Smooth muscle cell (in vitro differentiated cells): ENCODE results near the gene USP3. TPM values are rescaled to one million over a fixed set of nuclear protein-coding genes. Genes with fewer than 3 reads are reported as not detected.

Experiments
- DNase-seq: peaks from one replicate; lab custom pipeline; 2025; ENCODE audit not compliant: unreplicated experiment; lab: John Stamatoyannopoulos, UW
- H2AFZ ChIP-seq: fragments of 200-600 bp; sonication (generic); 2 replicates; pipeline ENCODE4 v1.6.0; 2016; ENCODE audit warnings: antibody characterized with exemption, low read depth, mild to moderate bottlenecking
- H3F3A ChIP-seq: fragments of 200-600 bp; sonication (generic); 2 replicates; pipeline ENCODE4 v1.6.0; 2017; ENCODE audit warnings: antibody characterized with exemption, low read depth
- H3K27ac ChIP-seq: fragments of 200-600 bp; sonication (generic); 2 replicates; pipeline ENCODE4 v1.5.1; 2016; ENCODE audit warnings: low read depth, mild to moderate bottlenecking
- H3K27me3 ChIP-seq: fragments of 200-600 bp; sonication (generic); 2 replicates; pipeline ENCODE4 v1.6.1; 2016; ENCODE audit warnings: low read depth, mild to moderate bottlenecking
- H3K36me3 ChIP-seq: fragments of 200-600 bp; sonication (generic); 2 replicates; pipeline ENCODE4 v1.5.1; 2016; ENCODE audit warnings: low read depth
- H3K4me1 ChIP-seq: fragments of 200-600 bp; sonication (generic); 2 replicates; pipeline ENCODE4 v1.5.1; 2016; ENCODE audit warnings: low read depth
- H3K4me2 ChIP-seq: fragments of 200-600 bp; sonication (generic); 2 replicates; pipeline ENCODE4 v1.6.0; 2016; ENCODE audit warnings: mild to moderate bottlenecking
- H3K4me3 ChIP-seq: fragments of 200-600 bp; sonication (generic); 2 replicates; pipeline ENCODE4 v1.5.1; 2016; ENCODE audit warnings: mild to moderate bottlenecking
- H3K79me2 ChIP-seq: fragments of 200-600 bp; sonication (generic); 2 replicates; pipeline ENCODE4 v1.6.0; 2016; ENCODE audit warnings: low read depth, mild to moderate bottlenecking
- H3K9ac ChIP-seq: fragments of 200-600 bp; sonication (generic); 2 replicates; pipeline ENCODE4 v1.6.0; 2016; ENCODE audit warnings: low read depth
- H3K9me3 ChIP-seq: fragments of 200-600 bp; sonication (generic); replicated peaks from 2 replicates; pipeline ENCODE4 v1.5.1; 2016; ENCODE audit warnings: low read depth
- H4K20me1 ChIP-seq: fragments of 200-600 bp; sonication (generic); 2 replicates; pipeline ENCODE4 v1.6.0; 2016; ENCODE audit warnings: low read depth
- WGBS: methylation state at CpG from one replicate; pipeline ENCODE4 v1.1.7; 2016; ENCODE audit warnings: low lambda C conversion rate; 5-methylcytosine and 5-hydroxymethylcytosine counted together
- polyA plus RNA-seq: library from polyadenylated mRNA; unstranded; fragments of >200 nt; fragmentation: Nextera tagmentation; extraction: Ambion mirVana; gene quantifications from 2 replicates; pipeline ENCODE4 v1.2.1, GENCODE V29; 2016
- total RNA-seq: library from RNA; depleted of rRNA; stranded (reverse); fragments of >200 nt; gene quantifications from 2 replicates; pipeline ENCODE4 v1.2.3, GENCODE V29; 2014
- TF ChIP-seq, protein P1 (sequence below): fragments of 200-600 bp; sonication (generic); IDR thresholded peaks from 2 replicates; pipeline ENCODE4 v1.5.1; 2017; ENCODE audit warnings: borderline replicate concordance, mild to moderate bottlenecking, antibody characterized with exemption; ENCODE audit not compliant: insufficient read depth, poor library complexity, severe bottlenecking

Gene USP3
- total and polyA plus RNA-seq, 2 experiments from 2014 or later = 17.1 to 26.2 TPM

DNA sequence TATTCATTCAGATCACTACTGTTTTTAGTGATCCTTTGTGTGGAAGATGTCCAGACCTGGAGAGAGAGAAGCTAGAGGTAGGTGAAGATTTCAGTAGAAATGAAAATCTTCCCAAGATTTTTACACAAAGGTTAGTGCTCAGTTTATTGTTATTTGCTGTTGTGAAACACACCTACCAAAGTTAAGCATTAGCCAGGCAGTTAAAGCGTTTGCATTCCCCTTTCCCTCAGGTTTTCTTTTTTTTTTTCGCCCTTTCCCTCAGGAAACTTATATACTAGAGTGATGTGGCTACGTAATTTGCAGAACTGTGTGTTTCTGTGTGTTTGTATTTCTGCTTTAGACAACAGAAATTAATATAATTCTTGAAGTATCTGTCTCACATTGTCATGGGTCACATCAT lies 34.5 kb downstream of the USP3 start:
- WGBS = 90% methylated on average over 3 of the region's 3 CpGs
- no peaks in the 10 kb centered on the region for H3F3A ChIP-seq

DNA sequence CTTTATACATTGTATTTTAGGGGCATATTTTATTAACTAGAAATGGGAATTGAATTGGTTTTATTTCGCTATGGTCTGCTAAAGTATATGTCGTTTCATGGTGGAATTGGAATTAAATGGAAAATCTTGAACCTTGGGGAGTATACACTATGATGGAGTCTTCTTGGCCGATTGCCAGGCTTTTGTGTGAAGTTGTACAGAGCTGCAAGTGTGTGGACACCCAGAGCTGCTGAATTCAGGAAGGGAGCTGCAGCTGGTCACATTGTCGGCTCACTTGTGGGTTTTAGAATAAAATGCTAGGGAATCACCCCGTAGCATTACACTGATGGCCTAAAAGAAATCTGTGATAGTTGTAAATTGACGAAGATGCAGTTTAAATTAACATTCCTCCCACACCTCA lies 35.1 kb downstream of the USP3 start:
- WGBS = 95% methylated on average over 6 of the region's 6 CpGs
- TF ChIP-seq, protein P1, sequence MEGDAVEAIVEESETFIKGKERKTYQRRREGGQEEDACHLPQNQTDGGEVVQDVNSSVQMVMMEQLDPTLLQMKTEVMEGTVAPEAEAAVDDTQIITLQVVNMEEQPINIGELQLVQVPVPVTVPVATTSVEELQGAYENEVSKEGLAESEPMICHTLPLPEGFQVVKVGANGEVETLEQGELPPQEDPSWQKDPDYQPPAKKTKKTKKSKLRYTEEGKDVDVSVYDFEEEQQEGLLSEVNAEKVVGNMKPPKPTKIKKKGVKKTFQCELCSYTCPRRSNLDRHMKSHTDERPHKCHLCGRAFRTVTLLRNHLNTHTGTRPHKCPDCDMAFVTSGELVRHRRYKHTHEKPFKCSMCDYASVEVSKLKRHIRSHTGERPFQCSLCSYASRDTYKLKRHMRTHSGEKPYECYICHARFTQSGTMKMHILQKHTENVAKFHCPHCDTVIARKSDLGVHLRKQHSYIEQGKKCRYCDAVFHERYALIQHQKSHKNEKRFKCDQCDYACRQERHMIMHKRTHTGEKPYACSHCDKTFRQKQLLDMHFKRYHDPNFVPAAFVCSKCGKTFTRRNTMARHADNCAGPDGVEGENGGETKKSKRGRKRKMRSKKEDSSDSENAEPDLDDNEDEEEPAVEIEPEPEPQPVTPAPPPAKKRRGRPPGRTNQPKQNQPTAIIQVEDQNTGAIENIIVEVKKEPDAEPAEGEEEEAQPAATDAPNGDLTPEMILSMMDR = no peak
- H3K79me2 ChIP-seq = peaks cover 13% of the 10 kb centered on the region

More for the DNA sequence above, 34.5 kb downstream of the USP3 start:
- Histone ChIP-seq H3K79me2 (peaks cover 16% of the 10 kb centered on the region), H3K4me3 (no peak overlapping the region), H3K9ac (no peak overlapping the region), H3K27ac (no peak overlapping the region), H3K4me2 (no peak overlapping the region), H4K20me1 (peaks cover 53% of the 10 kb centered on the region), H3K27me3 (no peaks in the 10 kb centered on the region), H2AFZ (no peak overlapping the region), H3K4me1 (peaks cover 15% of the 10 kb centered on the region), H3K36me3 (no peaks in the 10 kb centered on the region), H3K9me3 (no peaks in the 10 kb centered on the region)
- DNase-seq = no peak
- TF ChIP-seq, protein P1 = no peak

DNA sequence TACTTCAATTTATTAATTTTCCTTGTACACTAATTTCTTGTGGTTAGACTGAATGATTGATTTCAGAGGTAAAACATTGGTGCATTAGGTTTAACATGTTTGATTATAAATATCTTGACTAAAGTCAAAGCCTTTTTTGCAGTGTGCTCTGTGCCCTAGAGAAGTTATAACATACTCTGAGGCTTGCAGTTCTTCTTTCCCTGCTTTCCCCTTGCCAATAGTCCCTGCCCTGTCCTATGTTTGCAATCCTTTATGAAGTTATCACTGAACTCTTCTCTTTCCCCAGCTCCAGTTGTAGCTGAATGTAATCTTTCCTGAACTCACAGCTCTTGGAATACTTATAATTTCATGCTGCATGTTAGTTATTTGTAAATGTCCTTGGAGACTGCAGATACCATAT lies 35.6 kb downstream of the USP3 start:
- TF ChIP-seq, protein P1 = no peak
- no peaks in the 10 kb centered on the region for H3K9me3 ChIP-seq
- H3K4me1 ChIP-seq = peaks cover 15% of the 10 kb centered on the region
- H4K20me1 ChIP-seq = peaks cover 53% of the 10 kb centered on the region
- no peaks in the 10 kb centered on the region for H3F3A ChIP-seq
- H3K4me2 ChIP-seq = no peak overlapping the region
- H3K27ac ChIP-seq = no peak overlapping the region
- H3K4me3 ChIP-seq = no peak overlapping the region
- H3K79me2 ChIP-seq = peaks cover 10% of the 10 kb centered on the region
- no peak overlapping the region for H3K9ac ChIP-seq
- no peak for DNase-seq
- H3K36me3 ChIP-seq = no peaks in the 10 kb centered on the region
- H2AFZ ChIP-seq = no peak overlapping the region
- no peaks in the 10 kb centered on the region for H3K27me3 ChIP-seq

More for the DNA sequence above, 35.1 kb downstream of the USP3 start:
- H3K27me3 ChIP-seq = no peaks in the 10 kb centered on the region
- H3K4me2 ChIP-seq = no peak overlapping the region
- no peak overlapping the region for H2AFZ ChIP-seq
- H4K20me1 ChIP-seq = peaks cover 54% of the 10 kb centered on the region
- H3K9ac ChIP-seq = no peak overlapping the region
- H3K4me3 ChIP-seq = no peak overlapping the region
- no peaks in the 10 kb centered on the region for H3F3A ChIP-seq
- DNase-seq = no peak
- H3K36me3 ChIP-seq = no peaks in the 10 kb centered on the region
- no peaks in the 10 kb centered on the region for H3K9me3 ChIP-seq
- peaks cover 15% of the 10 kb centered on the region for H3K4me1 ChIP-seq
- no peak overlapping the region for H3K27ac ChIP-seq

DNA sequence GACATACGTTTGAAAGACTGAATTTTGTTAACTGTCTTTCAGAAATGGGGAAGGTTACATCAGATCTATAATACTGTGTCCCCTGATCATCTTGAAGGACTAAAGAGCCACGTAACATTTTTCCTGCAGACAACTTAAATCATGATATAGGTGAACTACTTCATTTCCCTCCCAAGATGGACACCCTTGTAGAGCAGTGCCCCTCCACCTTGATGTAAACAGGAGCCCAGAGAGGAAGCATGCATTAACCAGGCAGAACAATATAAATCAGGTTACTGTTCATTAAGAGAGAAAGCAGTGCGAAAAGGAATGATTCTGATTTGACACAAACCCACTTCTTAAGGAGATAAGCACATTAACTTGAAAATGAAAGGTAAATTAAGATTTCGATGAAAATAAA lies 36.1 kb downstream of the USP3 start:
- Histone ChIP-seq H3F3A (no peaks in the 10 kb centered on the region), H3K79me2 (peaks cover 5% of the 10 kb centered on the region), H3K9me3 (no peaks in the 10 kb centered on the region), H3K36me3 (no peaks in the 10 kb centered on the region), H3K4me1 (peaks cover 15% of the 10 kb centered on the region), H3K4me2 (no peak overlapping the region), H4K20me1 (peaks cover 49% of the 10 kb centered on the region), H2AFZ (no peak overlapping the region), H3K4me3 (no peak overlapping the region), H3K9ac (no peak overlapping the region), H3K27me3 (no peaks in the 10 kb centered on the region), H3K27ac (no peak overlapping the region)
- TF ChIP-seq, protein P1 = no peak
- 93% methylated on average over 4 of the region's 4 CpGs for WGBS
- DNase-seq = no peak
